Measurements from ENCODE around the gene MCM5. TPM values are rescaled to one million over a fixed set of nuclear protein-coding genes. Genes with fewer than 3 reads are reported as not detected.
A peak's percentile ranks its signal among the peaks of the same experiment; 100 is the strongest.

The MCM5 gene
- total RNA-seq, 1 donor from 2014 or later = 10.8 TPM

DNA sequence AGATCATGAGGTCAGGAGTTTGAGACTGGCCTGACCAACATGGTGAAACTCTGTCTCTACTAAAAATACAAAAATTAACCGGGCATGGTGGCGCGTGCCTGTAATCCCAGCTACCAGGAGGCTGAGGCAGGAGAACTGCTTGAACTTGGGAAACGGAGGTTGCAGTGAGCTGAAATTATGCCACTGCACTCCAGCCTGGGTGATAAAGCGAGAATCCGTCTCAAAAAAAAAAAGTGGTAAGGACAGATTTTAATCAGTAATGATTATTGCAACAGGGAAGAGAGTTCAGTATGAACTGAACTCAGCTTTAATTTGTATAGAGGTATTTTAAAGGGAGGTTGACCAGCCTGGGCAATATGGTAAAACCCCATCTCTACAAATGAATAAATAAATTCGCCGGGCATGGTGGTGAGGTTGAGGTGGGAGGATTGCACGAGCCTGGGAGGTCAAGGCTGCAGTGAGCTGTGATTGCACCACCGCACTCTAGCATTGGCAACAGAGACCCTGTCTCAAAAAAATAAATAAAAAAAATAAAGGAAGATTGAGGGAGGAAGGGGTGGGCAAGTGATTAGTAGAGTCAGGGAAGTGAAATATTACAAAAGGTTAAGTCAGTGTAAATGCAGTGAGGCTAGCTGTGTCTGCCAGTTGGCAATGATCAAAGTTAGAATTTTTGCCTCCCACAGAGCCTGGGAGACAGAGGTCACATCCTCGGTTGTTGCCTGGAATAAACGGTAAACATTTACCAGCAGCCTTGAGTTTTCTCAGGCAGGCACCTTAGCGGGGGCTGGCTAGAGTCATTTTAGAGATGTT lies 2.6 kb upstream of the MCM5 start:
- DNase-seq (no peak), ATAC-seq (no peak)
- intact Hi-C loops (cut with micrococcal nuclease) = no loop called here

- intact Hi-C loops (cut with micrococcal nuclease) = no loop called here
- DNase-seq = no peak
- no peak for ATAC-seq
These were observed 1.4 kb upstream of the MCM5 start for GRCh38 chr22:35398591-35398973.

DNA sequence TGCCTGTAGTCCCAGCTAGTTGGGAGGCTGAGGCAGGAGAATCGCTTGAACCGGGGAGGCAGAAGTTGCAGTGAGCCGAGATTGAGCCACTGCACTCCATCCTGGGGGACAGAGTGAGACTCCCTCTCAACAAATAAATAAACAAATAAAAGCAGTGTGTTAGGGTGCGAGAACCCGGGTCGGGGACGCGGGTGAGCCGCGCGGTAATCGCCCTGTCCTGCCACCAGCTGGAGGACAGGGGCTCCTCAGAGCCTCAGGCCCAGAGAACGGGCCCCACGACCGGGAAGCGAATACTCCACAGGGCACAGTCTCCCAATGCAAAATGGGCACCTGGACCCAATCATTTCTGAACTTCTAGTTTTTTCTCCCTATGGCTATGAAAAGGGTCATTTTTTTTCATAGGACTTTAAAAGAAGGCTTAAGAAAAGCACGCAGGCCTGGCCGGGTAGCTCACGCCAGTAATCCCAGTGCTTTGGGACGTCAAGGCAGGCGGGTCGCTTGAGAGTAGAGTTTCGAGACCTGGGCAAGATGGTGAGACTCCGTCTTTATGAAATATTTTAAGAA lies 744 bp upstream of the MCM5 start:
- intact Hi-C loops (cut with micrococcal nuclease) = no loop called here
- DNase-seq (no peak), ATAC-seq (no peak)

DNA sequence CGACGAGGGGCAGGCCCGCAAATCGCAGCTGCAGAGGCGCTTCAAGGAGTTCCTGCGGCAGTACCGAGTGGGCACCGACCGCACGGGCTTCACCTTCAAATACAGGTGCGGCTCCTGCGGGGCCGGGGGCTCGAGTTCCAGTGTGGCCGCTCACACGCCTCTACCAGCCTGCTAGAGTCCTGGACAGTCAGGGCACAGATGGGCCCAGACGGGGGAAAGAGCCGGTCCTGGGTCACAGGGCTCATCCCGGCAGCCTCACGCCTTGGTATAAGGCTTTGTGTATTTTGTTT lies 506 bp downstream of the MCM5 start:
- intact Hi-C loops (cut with micrococcal nuclease) = no loop called here
- DNase-seq = no peak
- ATAC-seq = peak; percentile 2

DNA sequence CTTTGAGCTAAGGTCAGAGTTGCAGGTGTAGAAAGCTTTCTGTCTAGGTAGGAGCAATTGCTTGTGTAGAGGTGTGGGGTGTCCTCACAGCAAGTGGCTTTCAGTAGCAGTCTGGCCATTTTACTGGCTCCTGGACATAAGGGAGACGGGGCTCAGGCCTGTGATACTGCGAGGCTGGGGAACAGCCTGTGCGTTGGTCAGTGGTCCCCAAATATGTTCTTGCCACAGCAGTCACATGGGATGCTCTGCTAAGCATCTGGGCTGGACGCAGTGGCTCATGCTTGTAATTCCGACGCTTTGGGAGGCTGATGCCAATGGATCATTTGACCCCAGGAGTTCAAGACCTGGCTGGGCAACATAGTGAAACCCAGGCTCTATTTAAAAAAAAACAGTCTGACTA lies 1.9 kb downstream of the MCM5 start:
- no peak for ATAC-seq
- DNase-seq = no peak
- intact Hi-C loops (cut with micrococcal nuclease) = no loop called here

- DNase-seq = no peak
- intact Hi-C loops (cut with micrococcal nuclease) = no loop called here
- ATAC-seq = no peak
These were observed 3.4 kb downstream of the MCM5 start for GRCh38 chr22:35403356-35403755.

- ATAC-seq (no peak), DNase-seq (no peak)
- intact Hi-C loops (cut with micrococcal nuclease) = no loop called here
These were observed 4.2 kb downstream of the MCM5 start for GRCh38 chr22:35404176-35404575.

GRCh38 chr22:35406443-35406842 lies 6.5 kb downstream of the MCM5 start:
- DNase-seq (no peak), ATAC-seq (no peak)
- intact Hi-C loops (cut with micrococcal nuclease) = no loop called here

GRCh38 chr22:35407362-35407761 lies 7.4 kb downstream of the MCM5 start:
- ATAC-seq (peak; percentile 17), DNase-seq (no peak)

GRCh38 chr22:35409783-35410662 lies 10.1 kb downstream of the MCM5 start:
- intact Hi-C loops (cut with micrococcal nuclease) = no loop called here
- peak; percentile 44 for DNase-seq
- peak; percentile 66 for ATAC-seq

More at GRCh38 chr22:35407362-35407761, 7.4 kb downstream of the MCM5 start:
- intact Hi-C loops (cut with micrococcal nuclease) = no loop called here

GRCh38 chr22:35410663-35411034 lies 10.7 kb downstream of the MCM5 start:
- ATAC-seq (no peak), DNase-seq (no peak)
- intact Hi-C loops (cut with micrococcal nuclease) = no loop called here

GRCh38 chr22:35411102-35411501 lies 11.2 kb downstream of the MCM5 start:
- ATAC-seq = peak; percentile 41
- no peak for DNase-seq
- intact Hi-C loops (cut with micrococcal nuclease) = no loop called here

GRCh38 chr22:35413624-35414023 lies 13.7 kb downstream of the MCM5 start:
- ATAC-seq (no peak), DNase-seq (no peak)
- intact Hi-C loops (cut with micrococcal nuclease) = no loop called here

GRCh38 chr22:35417606-35418005 lies 17.7 kb downstream of the MCM5 start:
- DNase-seq = no peak
- intact Hi-C loops (cut with micrococcal nuclease) = no loop called here
- ATAC-seq = no peak

- DNase-seq = no peak
- ATAC-seq = no peak
- intact Hi-C loops (cut with micrococcal nuclease) = no loop called here
These were observed 18.1 kb downstream of the MCM5 start for GRCh38 chr22:35418088-35418487.

DNA sequence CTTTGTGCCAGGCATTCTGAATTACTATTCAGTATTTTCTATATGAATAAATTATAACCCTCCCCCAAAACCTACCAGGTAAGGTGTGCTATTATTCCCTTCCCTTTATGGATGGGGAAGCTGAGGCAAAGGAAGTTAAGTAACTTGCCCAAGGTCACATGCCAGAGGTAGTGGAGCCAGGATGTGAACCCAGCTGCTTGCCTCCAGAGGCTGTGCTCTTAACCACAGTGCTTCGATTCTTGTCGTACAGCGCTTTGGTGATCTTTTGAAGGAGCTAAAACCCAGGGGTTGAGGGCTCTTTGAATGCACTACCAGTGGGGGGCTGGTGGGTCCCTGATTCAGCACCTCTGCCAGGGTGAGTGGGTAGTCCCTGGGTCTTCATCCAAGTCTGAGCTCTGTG lies 18.8 kb downstream of the MCM5 start:
- intact Hi-C loops (cut with micrococcal nuclease) = no loop called here
- no peak for DNase-seq
- ATAC-seq = no peak

DNA sequence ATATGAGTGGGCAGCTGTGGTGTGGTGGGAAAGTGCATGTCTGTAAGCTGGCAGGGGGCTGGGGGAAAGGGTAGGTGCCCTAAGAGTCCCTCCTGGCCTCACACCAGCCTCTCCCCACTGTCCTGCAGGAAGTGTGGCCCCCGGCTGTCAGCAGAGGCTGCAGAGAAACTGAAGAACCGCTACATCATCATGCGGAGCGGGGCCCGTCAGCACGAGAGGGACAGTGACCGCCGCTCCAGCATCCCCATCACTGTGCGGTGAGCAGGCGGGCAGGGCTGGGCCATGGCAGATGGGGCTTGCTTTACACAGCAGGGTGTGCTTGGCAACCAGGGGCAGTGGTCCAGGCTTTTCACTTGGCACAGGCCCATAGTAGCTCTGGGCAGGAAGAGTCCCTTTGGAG lies 19.8 kb downstream of the MCM5 start:
- DNase-seq = no peak
- intact Hi-C loops (cut with micrococcal nuclease) = no loop called here

DNA sequence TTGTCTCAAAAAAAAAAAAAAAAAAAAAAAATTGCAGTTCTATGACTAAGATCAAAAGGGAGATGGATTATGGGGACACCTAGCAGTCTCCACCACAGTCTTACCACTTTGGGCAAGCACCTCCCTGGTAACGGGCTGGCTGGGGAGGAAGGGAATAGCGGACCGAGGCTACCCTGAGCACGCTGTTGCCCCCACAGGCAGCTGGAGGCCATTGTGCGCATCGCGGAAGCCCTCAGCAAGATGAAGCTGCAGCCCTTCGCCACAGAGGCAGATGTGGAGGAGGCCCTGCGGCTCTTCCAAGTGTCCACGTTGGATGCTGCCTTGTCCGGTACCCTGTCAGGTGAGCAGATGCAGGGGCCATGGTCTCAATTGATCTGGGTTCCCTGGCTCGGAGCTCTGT lies 21.2 kb downstream of the MCM5 start:
- DNase-seq (no peak), ATAC-seq (no peak)
- intact Hi-C loops (cut with micrococcal nuclease) = no loop called here

More for the DNA sequence above, 19.8 kb downstream of the MCM5 start:
- ATAC-seq = no peak

GRCh38 chr22:35422145-35422544 lies 22.2 kb downstream of the MCM5 start:
- ATAC-seq (no peak), DNase-seq (no peak)
- intact Hi-C loops (cut with micrococcal nuclease) = no loop called here

- ATAC-seq (no peak), DNase-seq (no peak)
- intact Hi-C loops (cut with micrococcal nuclease) = no loop called here
These were observed 23.0 kb downstream of the MCM5 start for GRCh38 chr22:35422936-35423335.

All from left ventricle myocardium superior (tissue), 1 donor.